GM18951 (cell line): ENCODE measurements around the gene ULK1.

Experiments
- POLR2A ChIP-seq: IDR thresholded peaks from 4 replicates; pipeline ENCODE4 v1.6.1; 2011; ENCODE audit warnings: mild to moderate bottlenecking; ENCODE audit not compliant: insufficient read length, insufficient read depth; ENCODE audit errors: extremely low read depth
- in situ Hi-C: fragments of 300-500 bp; cut with MboI; formaldehyde crosslinking; loops from one replicate; pipeline ENCODE4 v1.12.0; 2022; ENCODE audit warnings: low sequenced_read_pairs, mixed read lengths, inconsistent platforms; ENCODE audit not compliant: unreplicated experiment

ULK1 gene

DNA sequence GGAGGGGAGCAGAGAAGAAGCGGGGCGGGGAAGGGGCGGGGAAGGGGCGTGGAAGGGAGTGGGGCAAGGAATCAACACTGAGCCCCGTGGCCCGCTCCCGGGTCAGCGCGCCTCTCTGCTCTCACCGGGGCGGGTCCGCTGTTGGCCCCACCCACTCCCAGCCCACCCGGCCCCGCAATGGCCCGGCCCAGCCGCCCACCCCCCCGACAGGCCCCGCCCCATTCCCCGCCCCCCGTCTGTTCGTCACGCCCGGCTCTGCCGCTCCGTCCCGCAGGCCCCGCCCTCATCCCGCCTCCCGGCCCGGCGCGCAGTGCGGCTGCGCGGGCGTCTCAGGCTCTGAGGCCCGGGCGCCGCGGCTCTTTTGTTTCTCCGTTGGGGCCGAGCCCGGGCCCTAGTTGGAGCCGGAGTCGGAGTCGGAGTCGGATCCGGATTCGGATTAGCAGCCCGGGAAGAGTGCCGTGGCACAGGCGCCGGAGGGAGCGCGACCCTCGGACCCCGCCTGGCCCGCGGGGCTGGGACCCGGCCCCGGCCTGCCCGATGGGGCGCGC is at the start of gene ULK1:
Gene ULK1, plus strand, starts transcription at position 310 of the 548 bp plus-strand sequence. CDS start 380 bp downstream, outside the sequence.
- in situ Hi-C loops = no loop called here

DNA sequence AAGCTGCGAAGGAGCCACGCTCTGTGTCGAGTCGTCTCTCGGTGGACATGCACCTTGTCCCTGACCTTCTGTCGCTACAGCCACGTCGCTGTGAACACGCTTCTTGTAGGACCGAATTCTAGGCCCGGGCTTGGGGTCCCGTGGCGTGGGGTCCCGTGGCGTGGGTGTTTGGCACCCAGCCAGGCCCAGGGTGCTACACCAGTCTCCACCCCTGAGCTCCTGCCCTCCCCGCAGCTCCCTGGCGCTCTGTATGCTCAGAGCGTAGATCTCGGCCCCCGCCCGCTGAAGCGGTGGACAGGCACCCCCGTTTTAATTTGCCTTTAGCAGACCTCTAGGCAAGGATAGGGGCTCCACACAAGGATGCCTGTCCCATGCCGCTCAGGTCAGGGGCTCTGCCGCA is 49.8 kb upstream of the ULK1 start:
- in situ Hi-C loops = no loop called here
- TF ChIP-seq POLR2A = no peak

More for the DNA sequence above, at the start of gene ULK1:
- TF ChIP-seq POLR2A = peak; percentile 85

DNA sequence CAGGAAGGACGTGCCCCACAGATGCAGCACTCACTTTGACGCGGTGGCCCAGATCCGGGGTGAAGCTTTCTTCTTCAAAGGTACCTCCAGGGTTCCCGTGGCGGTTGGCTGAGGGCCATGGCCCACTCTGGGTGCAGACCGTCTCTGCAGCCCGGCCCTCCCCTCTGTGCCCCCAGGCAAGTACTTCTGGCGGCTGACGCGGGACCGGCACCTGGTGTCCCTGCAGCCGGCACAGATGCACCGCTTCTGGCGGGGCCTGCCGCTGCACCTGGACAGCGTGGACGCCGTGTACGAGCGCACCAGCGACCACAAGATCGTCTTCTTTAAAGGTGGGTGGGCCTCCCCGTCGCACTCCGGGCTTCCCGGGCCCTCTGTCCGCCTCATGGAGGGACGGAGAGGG is 49.3 kb upstream of the ULK1 start:
- in situ Hi-C loops = no loop called here
- TF ChIP-seq POLR2A = no peak

GRCh38 chr12:131847456-131847855 is 47.0 kb upstream of the ULK1 start:
- TF ChIP-seq POLR2A = no peak
- in situ Hi-C loops = no loop called here

DNA sequence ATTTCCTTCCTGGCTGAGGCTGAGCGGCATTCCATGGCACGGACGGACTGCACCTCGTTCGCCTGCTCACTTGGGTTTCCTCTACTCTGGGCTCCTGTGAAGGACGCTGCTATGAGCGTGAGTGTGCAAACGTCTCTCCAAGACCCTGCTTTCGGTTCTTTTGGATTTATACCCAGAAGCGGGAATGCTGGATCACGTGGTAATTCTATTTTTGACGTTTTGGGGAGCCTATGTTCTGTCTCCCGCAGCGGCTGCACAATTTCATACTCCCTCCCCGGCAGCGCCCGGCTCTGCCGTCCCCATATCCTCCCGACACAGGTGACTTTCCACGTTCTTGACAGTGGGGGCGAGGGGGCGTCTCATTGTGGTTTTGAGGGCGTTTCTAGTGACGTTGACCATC is 45.7 kb upstream of the ULK1 start:
- TF ChIP-seq POLR2A = no peak
- in situ Hi-C loops = no loop called here

GRCh38 chr12:131849700-131850553 is 44.5 kb upstream of the ULK1 start:
- in situ Hi-C loops = no loop called here
- TF ChIP-seq POLR2A = no peak

DNA sequence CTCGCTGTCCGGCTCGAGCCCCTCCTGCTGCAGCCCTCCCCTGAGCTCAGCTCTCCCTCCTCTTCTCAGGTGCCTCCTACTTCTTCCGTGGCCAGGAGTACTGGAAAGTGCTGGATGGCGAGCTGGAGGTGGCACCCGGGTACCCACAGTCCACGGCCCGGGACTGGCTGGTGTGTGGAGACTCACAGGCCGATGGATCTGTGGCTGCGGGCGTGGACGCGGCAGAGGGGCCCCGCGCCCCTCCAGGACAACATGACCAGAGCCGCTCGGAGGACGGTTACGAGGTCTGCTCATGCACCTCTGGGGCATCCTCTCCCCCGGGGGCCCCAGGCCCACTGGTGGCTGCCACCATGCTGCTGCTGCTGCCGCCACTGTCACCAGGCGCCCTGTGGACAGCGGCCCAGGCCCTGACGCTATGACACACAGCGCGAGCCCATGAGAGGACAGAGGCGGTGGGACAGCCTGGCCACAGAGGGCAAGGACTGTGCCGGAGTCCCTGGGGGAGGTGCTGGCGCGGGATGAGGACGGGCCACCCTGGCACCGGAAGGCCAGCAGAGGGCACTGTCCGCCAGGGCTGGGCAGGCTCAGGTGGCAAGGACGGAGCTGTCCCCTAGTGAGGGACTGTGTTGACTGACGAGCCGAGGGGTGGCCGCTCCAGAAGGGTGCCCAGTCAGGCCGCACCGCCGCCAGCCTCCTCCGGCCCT is 43.4 kb upstream of the ULK1 start:
- no peak for TF ChIP-seq POLR2A
- in situ Hi-C loops = no loop called here

DNA sequence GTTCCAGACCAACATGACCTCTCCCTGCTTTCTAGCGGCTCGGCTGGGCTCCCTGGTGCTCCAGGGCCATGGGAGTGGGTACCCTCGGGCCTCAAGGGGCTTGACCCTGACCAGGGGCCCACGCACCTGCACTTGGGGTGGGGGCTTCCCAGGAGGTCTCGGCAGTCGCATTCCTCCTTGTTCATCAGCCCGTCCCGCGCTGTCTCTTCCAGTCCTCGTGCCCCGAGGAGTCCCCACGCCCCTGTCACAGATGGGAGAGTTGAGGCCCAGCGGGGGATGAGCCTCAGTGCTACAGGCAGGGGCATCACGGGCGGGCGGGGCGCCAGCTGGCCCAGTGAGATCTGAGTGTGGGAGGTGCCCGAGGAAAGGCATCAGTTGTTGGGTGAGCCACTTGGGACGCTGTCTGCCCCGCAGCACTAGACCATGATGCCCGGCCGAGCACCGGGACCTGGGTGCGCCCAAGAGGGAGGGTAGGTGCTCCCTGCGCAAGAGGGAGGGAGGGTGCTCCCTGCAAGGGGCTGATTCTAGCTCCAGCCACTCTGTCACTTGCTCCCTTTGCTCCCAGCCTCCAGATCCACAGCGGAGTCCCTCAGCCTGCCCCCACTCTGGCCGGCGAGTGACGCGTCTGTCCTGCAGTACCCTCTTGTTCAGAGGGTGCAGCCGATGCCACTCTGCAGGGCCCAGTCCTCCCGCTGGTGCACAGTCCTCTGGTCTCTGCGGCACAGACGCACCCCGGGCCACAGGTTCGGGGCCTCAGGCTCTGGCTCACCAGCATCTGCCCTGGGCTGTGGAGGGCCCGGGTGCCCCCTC is 42.5 kb upstream of the ULK1 start:
- in situ Hi-C loops = no loop called here
- no peak for TF ChIP-seq POLR2A

- in situ Hi-C loops = no loop called here
- no peak for TF ChIP-seq POLR2A
Observed at GRCh38 chr12:131852551-131853299, 41.7 kb upstream of the ULK1 start.

- no peak for TF ChIP-seq POLR2A
- in situ Hi-C loops = no loop called here
Observed at GRCh38 chr12:131853832-131854797, 40.3 kb upstream of the ULK1 start.

GRCh38 chr12:131854861-131855476 is 39.5 kb upstream of the ULK1 start:
- in situ Hi-C loops = no loop called here
- TF ChIP-seq POLR2A = no peak
